OCI-LY7 (cell line): ENCODE data around the gene CMTM8. TPM values are rescaled to one million over a fixed set of nuclear protein-coding genes. Genes with fewer than 3 reads are reported as not detected.

Experiments
- BruUV-seq: library from RNA; stranded (reverse); fragments of 400-500 nt; replicated peaks from 2 replicates; lab custom pipeline; 2021; lab: Mats Ljungman, UMichigan
- CTCF ChIA-PET: fragments of 300-600 bp; sonication (Branson Sonifier 250); formaldehyde crosslinking; loops from one replicate; lab custom pipeline; 2022; ENCODE audit warnings: antibody characterized with exemption; ENCODE audit not compliant: unreplicated experiment; lab: Charles Lee
- POLR2A ChIA-PET: fragments of 300-600 bp; sonication (Branson Sonifier 250); formaldehyde crosslinking; loops from one replicate; lab custom pipeline; 2022; ENCODE audit warnings: antibody characterized with exemption; lab: Charles Lee
- DNase-seq: peaks from one replicate; pipeline ENCODE4 v3.0.0-alpha.2; 2015; ENCODE audit warnings: low spot score
- H2AFZ ChIP-seq: fragments of 200-600 bp; sonication (generic), shearing (Covaris generic); 2 replicates; pipeline ENCODE4 v1.6.1; 2014; ENCODE audit warnings: mild to moderate bottlenecking, antibody characterized with exemption, low read length, moderate library complexity
- H3K27ac ChIP-seq: fragments of 200-600 bp; sonication (generic); 2 replicates; pipeline ENCODE4 v1.5.1; 2014; ENCODE audit warnings: mixed run types, low read depth, mild to moderate bottlenecking, moderate library complexity, low read length, inconsistent platforms; ENCODE audit not compliant: poor library complexity, severe bottlenecking
- H3K36me3 ChIP-seq: fragments of 200-600 bp; sonication (generic); 2 replicates; pipeline ENCODE4 v1.6.1; 2014; ENCODE audit warnings: mild to moderate bottlenecking, antibody characterized with exemption, low read length, moderate library complexity, mixed read lengths; ENCODE audit not compliant: insufficient read depth
- H3K4me1 ChIP-seq: fragments of 200-600 bp; sonication (generic); 2 replicates; pipeline ENCODE4 v1.5.1; 2014; ENCODE audit warnings: mild to moderate bottlenecking, low read length; ENCODE audit not compliant: insufficient read depth, poor library complexity, severe bottlenecking
- H3K4me2 ChIP-seq: fragments of 200-600 bp; sonication (generic); 2 replicates; pipeline ENCODE4 v1.6.1; 2014; ENCODE audit warnings: mild to moderate bottlenecking, low read length
- H3K4me3 ChIP-seq: fragments of 200-600 bp; sonication (generic); 2 replicates; pipeline ENCODE4 v1.5.1; 2014; ENCODE audit warnings: mild to moderate bottlenecking, low read depth, low read length; ENCODE audit not compliant: poor library complexity, severe bottlenecking
- H3K79me2 ChIP-seq: fragments of 200-600 bp; sonication (generic); 2 replicates; pipeline ENCODE4 v1.6.1; 2016; ENCODE audit warnings: low read depth, mild to moderate bottlenecking, low read length, moderate library complexity, mixed read lengths; ENCODE audit not compliant: insufficient read depth
- H3K9me2 ChIP-seq: fragments of 200-600 bp; sonication (generic); 2 replicates; pipeline ENCODE4 v1.6.1; 2016; ENCODE audit warnings: mild to moderate bottlenecking, low read length, mixed read lengths; ENCODE audit not compliant: insufficient read depth
- H3K9me3 ChIP-seq: fragments of 200-600 bp; sonication (generic); 2 replicates; pipeline ENCODE4 v1.6.1; 2014; ENCODE audit warnings: mild to moderate bottlenecking, mixed run types, low read length, mixed read lengths
- H4K20me1 ChIP-seq: fragments of 200-600 bp; sonication (generic); 2 replicates; pipeline ENCODE4 v1.6.1; 2014; ENCODE audit warnings: mild to moderate bottlenecking, antibody characterized with exemption, low read length, moderate library complexity, mixed read lengths; ENCODE audit not compliant: insufficient read depth
- CTCF ChIP-seq: fragments of 200-600 bp; sonication (generic); conservative IDR thresholded peaks from 2 replicates; pipeline ENCODE4 v1.5.1; 2014; ENCODE audit warnings: mild to moderate bottlenecking, antibody characterized with exemption, low read length, moderate library complexity, mixed read lengths
- EZH2phosphoT487 ChIP-seq: fragments of 200-600 bp; sonication (generic); IDR thresholded peaks from 2 replicates; pipeline ENCODE4 v1.6.1; 2018; ENCODE audit warnings: low read depth, borderline replicate concordance, mild to moderate bottlenecking, mixed run types, antibody characterized with exemption, low read length, moderate library complexity, mixed read lengths
- intact Hi-C: fragments of 100-400 bp; cut with micrococcal nuclease; formaldehyde crosslinking; loops from one replicate; pipeline ENCODE4 v1.10.0; 2022; ENCODE audit not compliant: unreplicated experiment
- total RNA-seq, 2 experiments: library from RNA; depleted of rRNA in 1 of 2; stranded (reverse); fragments of >200 nt in 1 of 2; shearing (Covaris generic) in 1 of 2; gene quantifications; 2 replicates each; pipeline ENCODE4 v1.2.3, GENCODE V29; 2014 to 2022

Gene CMTM8
- total RNA-seq, 2 experiments from 2014 or later: 1.5 to 3.0 TPM

GRCh38 chr3:32340611-32341365 is 102.3 kb downstream of the CMTM8 start:
- Histone ChIP-seq H4K20me1 (no peaks in the 10 kb centered on the region), H3K4me3 (no peak overlapping the region), H2AFZ (no peak overlapping the region), H3K9me2 (no peaks in the 10 kb centered on the region), H3K9me3 (no peaks in the 10 kb centered on the region), H3K79me2 (no peaks in the 10 kb centered on the region), H3K4me2 (no peak overlapping the region), H3K27ac (no peak overlapping the region), H3K4me1 (no peaks in the 10 kb centered on the region), H3K36me3 (no peaks in the 10 kb centered on the region)
- DNase-seq: peak; percentile 24
- ChIA-PET POLR2A (no interaction called here), CTCF (no interaction called here)
- no TSS peak for BruUV-seq
- TF ChIP-seq CTCF: peak; percentile 46
- TF ChIP-seq EZH2phosphoT487: no peak
- intact Hi-C loops: loop anchor here (1.0 to 2.0 kb wide), 2 partner anchors 58 to 163 kb away; no protein-coding TSS in a partner anchor

GRCh38 chr3:32347343-32348125 is 109.1 kb downstream of the CMTM8 start:
- intact Hi-C loops: no loop called here
- Histone ChIP-seq H3K36me3 (no peaks in the 10 kb centered on the region), H2AFZ (peak overlapping the region; percentile 52; the same call in 1 of the 2 replicates), H3K9me2 (no peaks in the 10 kb centered on the region), H3K79me2 (no peaks in the 10 kb centered on the region), H3K4me1 (no peaks in the 10 kb centered on the region), H3K4me3 (no peak overlapping the region), H3K4me2 (peak overlapping the region; percentile 23), H3K27ac (no peak overlapping the region), H4K20me1 (no peaks in the 10 kb centered on the region), H3K9me3 (no peaks in the 10 kb centered on the region)
- no TSS peak for BruUV-seq
- no peak for TF ChIP-seq CTCF
- no peak for TF ChIP-seq EZH2phosphoT487
- POLR2A ChIA-PET: interaction anchor here (0.6 to 0.8 kb wide), 4 partner anchors 10 to 142 kb away, joined by 3 to 4 read pairs (median 4); no protein-coding TSS in a partner anchor
- no peak for DNase-seq
- CTCF ChIA-PET: no interaction called here
